ENCODE data around the gene HIP1. TPM values are rescaled to one million over a fixed set of nuclear protein-coding genes. Genes with fewer than 3 reads are reported as not detected.
A peak's percentile ranks its signal among the peaks of the same experiment; 100 is the strongest.

The HIP1 gene
- total and polyA plus RNA-seq, 9 of the 15 experiments (the other 6 are each of a cell fraction or from before 2014, with no cell fraction given), result 2.4 to 13.7 (median 9.5) TPM

GRCh38 chr7:75624134-75624832, 114.5 kb downstream of the HIP1 start (continued):
- TF ChIP-seq CEBPZ (IDR thresholded peaks at IDR 0.05; ENCODE audit: borderline replicate concordance, low read depth, low read length) (no peak), ZC3H8 (IDR thresholded peaks at IDR 0.05) (no peak), TFE3 (CRISPR knock-in tag; IDR thresholded peaks at IDR 0.05) (no peak), SREBF1 (IDR thresholded peaks at IDR 0.05; ENCODE audit: borderline replicate concordance, low read depth, low read length) (no peak), ZBTB17 (CRISPR knock-in tag; IDR thresholded peaks at IDR 0.05) (peak; percentile 44; the same call in 1 of the 2 replicates), SRF (CRISPR knock-in tag; IDR thresholded peaks at IDR 0.05) (no peak), HCFC1 (IDR thresholded peaks at IDR 0.05; ENCODE audit: low read depth, low read length) (0 out of 2 replicates have a peak, but pooled peaks have one; percentile 22), MAZ (CRISPR knock-in tag; conservative IDR thresholded peaks at IDR 0.05 in 1 of 2, IDR thresholded peaks at IDR 0.05 in 1 of 2) (peak in 1 of 2 experiments; percentile 15; a peak in 1 of 4 replicates), VEZF1 (CRISPR knock-in tag; IDR thresholded peaks at IDR 0.05) (peak; percentile 54), ZNF311 (CRISPR knock-in tag; IDR thresholded peaks at IDR 0.05) (peak; percentile 63; the same call in 1 of the 2 replicates), ZNF146 (CRISPR knock-in tag; IDR thresholded peaks at IDR 0.05; ENCODE audit: unreplicated experiment) (no peak), ZNF75A (CRISPR knock-in tag; IDR thresholded peaks at IDR 0.05) (no peak), TAF9B (IDR thresholded peaks at IDR 0.05; ENCODE audit: partially characterized antibody) (no peak), SPI1 (IDR thresholded peaks at IDR 0.05; ENCODE audit: borderline replicate concordance, low read depth, low read length) (peak; percentile 72; the same call in 1 of the 2 replicates), CREB3 (tag; conservative IDR thresholded peaks at IDR 0.05; ENCODE audit: low read depth) (no peak), ETV5 (CRISPR knock-in tag; IDR thresholded peaks at IDR 0.05; ENCODE audit: low read depth) (peak; percentile 83), MYC (IDR thresholded peaks at IDR 0.05; ENCODE audit: low read depth, low read length) (peak; percentile 88), MYC (CRISPR knock-in tag; IDR thresholded peaks at IDR 0.05; ENCODE audit: borderline replicate concordance, low read depth) (no peak), RUNX1 (IDR thresholded peaks at IDR 0.05; ENCODE audit: low read depth) (no peak)
